Prostate gland (tissue), 2 donors: Measurements from ENCODE around the gene SMIM44. TPM values are rescaled to one million over a fixed set of nuclear protein-coding genes. Genes with fewer than 3 reads are reported as not detected.

ENCODE experiments used
- DNase-seq: peaks from one replicate; pipeline ENCODE4 v3.0.0-alpha.2; 2019; ENCODE audit warnings: low spot score
- H3K27ac ChIP-seq, 2 donors: fragments of 200-600 bp; sonication (generic); 2 replicates each; pipeline ENCODE4 v1.5.1; 2017 to 2019
- H3K27me3 ChIP-seq: fragments of 200-600 bp; sonication (generic); replicated peaks from 2 replicates; pipeline ENCODE4 v1.5.1; 2019; ENCODE audit not compliant: insufficient read depth
- H3K36me3 ChIP-seq, 2 donors: fragments of 200-600 bp; sonication (generic); 1 replicate in 1 of 2; 2 replicates in 1 of 2; pipeline versions ENCODE4 v1.5.1 to v1.8.1; 2017 to 2019
- H3K4me1 ChIP-seq: fragments of 200-600 bp; sonication (generic); replicated peaks from 2 replicates; pipeline ENCODE4 v1.5.1; 2019
- H3K4me3 ChIP-seq, 2 donors: fragments of 200-600 bp; sonication (generic); 2 replicates each; pipeline ENCODE4 v1.5.1; 2017 to 2019
- H3K9me3 ChIP-seq: fragments of 200-600 bp; sonication (generic); 2 replicates; pipeline ENCODE4 v1.5.1; 2017
- POLR2A ChIP-seq: fragments of 450-650 bp; IDR thresholded peaks from one replicate; pipeline ENCODE4 v1.6.1; 2016; ENCODE audit warnings: antibody characterized with exemption, mild to moderate bottlenecking
- POLR2AphosphoS5 ChIP-seq: sonication (generic); formaldehyde crosslinking; IDR thresholded peaks from one replicate; pipeline ENCODE4 v1.6.1; 2017; ENCODE audit warnings: antibody characterized with exemption
- WGBS: methylation state at CpG from one replicate; pipeline ENCODE4 v1.1.5; 2018; 5-methylcytosine and 5-hydroxymethylcytosine counted together
- intact Hi-C: fragments of 100-400 bp; cut with DNase I; formaldehyde crosslinking; loops from one replicate; pipeline ENCODE4 v1.14.2; 2022
- small RNA-seq, 2 donors: library from RNA; depleted of rRNA; stranded (forward); fragments of <200 nt; gene quantifications; one replicate each; pipeline ENCODE3, GENCODE V24; 2016
- total RNA-seq, 2 donors: library from RNA; depleted of rRNA; stranded (reverse); fragments of >200 nt; gene quantifications; one replicate each; pipeline ENCODE4 v1.1.0, GENCODE V29; 2016
- TF ChIP-seq, protein P1 (sequence below), 4 experiments: fragments of 200-600 bp in 2 of 4; fragments of 450-650 bp in 2 of 4; sonication (generic) in 2 of 4; IDR thresholded peaks; 1 replicate in 3 of 4; 2 replicates in 1 of 4; pipeline ENCODE4 v1.5.1; 2016 to 2019; ENCODE audit warnings: antibody characterized with exemption in 4 of 4, mild to moderate bottlenecking in 2 of 4, moderate library complexity in 2 of 4

The SMIM44 gene
- total RNA-seq, 2 donors from 2014 or later, result 1.7 TPM; not detected in 1

DNA sequence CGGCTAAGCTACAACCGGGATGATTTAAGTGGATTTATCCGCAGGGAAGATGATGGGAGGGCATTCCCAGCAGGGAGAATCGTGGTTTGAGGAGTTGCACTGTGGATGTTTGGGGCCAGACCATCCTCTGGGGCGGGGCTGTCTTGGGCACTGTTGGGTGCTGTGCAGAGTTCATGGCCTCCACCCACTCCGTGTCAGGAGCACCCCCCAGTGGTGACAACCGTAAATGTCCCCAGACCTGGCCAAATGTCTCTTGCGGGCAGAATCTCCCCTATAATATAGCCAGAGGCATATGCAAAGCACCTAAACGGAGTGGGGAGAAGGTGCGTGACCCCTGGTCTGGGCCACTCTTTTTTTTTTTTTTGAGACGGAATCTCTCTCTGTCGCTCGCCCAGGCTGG is 43.2 kb downstream of the SMIM44 start:
- peaks cover 7% of the 10 kb centered on the region for H3K4me1 ChIP-seq

DNA sequence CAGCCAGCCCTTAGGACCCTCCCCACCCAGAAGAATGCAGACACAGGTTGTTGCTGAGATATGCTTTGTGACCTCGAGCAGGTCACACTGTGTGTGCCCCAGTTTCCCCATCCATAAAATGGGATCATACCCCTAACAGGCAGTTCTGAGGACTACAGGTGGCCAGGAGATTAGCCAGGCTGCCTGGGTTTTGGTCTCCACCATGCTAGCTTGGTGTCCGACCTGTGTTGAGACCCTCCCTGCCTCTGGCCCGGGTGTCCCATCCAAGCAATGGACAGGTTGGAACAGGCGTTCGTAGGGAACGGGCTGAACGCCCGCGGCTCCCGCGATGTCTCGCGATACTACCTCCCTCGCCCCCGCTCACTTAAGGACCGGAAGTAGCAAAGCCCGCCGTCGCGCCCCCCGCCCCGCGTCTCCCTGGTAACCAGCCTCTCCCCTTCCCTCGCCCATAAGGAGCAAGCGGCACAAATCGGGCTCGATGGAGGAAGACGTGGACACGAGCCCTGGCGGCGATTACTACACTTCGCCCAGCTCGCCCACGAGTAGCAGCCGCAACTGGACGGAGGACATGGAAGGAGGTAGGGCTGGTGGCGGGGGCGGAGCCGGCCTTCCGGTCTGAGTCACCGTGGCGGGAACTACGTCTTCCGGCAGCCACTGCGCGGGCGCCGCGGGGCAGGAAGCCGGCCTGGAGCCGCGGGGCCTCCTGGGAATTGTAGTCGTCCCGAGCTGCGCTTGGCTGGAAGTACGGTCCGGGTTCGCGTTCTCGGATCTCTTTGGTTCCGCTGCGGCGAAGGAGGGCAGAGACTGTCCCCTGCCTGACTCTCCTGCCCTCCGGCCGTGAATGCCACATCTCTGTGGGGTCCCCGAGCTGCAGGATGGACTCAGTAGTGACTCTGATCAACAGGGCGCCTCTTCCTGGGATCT is 48.3 kb downstream of the SMIM44 start:
- TF ChIP-seq, protein P1, sequence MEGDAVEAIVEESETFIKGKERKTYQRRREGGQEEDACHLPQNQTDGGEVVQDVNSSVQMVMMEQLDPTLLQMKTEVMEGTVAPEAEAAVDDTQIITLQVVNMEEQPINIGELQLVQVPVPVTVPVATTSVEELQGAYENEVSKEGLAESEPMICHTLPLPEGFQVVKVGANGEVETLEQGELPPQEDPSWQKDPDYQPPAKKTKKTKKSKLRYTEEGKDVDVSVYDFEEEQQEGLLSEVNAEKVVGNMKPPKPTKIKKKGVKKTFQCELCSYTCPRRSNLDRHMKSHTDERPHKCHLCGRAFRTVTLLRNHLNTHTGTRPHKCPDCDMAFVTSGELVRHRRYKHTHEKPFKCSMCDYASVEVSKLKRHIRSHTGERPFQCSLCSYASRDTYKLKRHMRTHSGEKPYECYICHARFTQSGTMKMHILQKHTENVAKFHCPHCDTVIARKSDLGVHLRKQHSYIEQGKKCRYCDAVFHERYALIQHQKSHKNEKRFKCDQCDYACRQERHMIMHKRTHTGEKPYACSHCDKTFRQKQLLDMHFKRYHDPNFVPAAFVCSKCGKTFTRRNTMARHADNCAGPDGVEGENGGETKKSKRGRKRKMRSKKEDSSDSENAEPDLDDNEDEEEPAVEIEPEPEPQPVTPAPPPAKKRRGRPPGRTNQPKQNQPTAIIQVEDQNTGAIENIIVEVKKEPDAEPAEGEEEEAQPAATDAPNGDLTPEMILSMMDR (IDR thresholded peaks at IDR 0.05), result peak in 1 of 4 experiments; percentile 19
- TF ChIP-seq POLR2A, result peak; percentile 38
- peak; percentile 98 for TF ChIP-seq POLR2AphosphoS5
- intact Hi-C loops, result loop anchor here (5.0 kb wide), 1 partner anchor 32 kb away; no protein-coding TSS in a partner anchor
- peaks cover 14% of the 10 kb centered on the region for H3K4me1 ChIP-seq

More for the DNA sequence above, 43.2 kb downstream of the SMIM44 start:
- 80% methylated on average over 13 of the region's 13 CpGs for WGBS
- no peak for TF ChIP-seq POLR2A
- TF ChIP-seq, protein P1 (IDR thresholded peaks at IDR 0.05), result peak in 1 of 4 experiments; percentile 11
- TF ChIP-seq POLR2AphosphoS5, result no peak
- no peaks in the 10 kb centered on the region for H3K27me3 ChIP-seq
- intact Hi-C loops, result no loop called here
- no peak overlapping the region for H3K4me3 ChIP-seq
- no peaks in the 10 kb centered on the region for H3K9me3 ChIP-seq
- H3K27ac ChIP-seq, result no peak overlapping the region
- peaks cover 0 to 12% of the 10 kb centered on the region in 2 donors for H3K36me3 ChIP-seq
- DNase-seq, result no peak

DNA sequence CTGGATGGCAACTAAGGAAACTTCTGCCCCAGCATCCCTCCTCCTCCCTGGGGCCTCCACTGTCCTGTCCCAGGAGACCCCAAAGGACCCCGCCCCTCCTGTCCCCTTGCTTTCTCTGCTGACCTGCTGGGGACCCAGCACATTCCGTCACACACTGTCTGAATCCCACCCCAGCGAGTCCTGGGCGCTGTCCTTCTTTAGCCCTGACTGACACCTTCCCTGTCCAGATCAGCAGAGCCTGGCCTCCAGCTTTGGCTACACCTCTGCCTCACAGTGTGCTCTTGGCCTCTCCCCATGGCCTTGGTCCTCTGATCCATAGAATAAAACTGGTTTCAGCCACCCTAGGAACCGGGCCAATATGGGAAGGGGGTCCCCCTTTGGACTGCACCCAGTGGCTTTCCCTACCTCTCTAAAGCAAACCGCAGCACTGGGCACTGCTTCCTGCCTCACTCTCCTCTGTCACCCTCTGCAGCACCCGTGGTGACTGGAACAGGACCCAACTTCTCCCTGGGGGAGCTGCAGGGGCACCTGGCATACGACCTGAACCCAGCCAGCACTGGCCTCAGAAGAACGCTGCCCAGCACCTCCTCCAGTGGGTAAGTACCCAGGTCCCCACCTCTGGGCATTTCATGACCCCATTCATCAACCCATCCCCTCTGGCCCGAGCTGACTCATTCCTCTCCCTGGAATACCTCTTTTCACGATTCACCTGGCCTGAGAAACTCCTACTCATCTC is 49.3 kb downstream of the SMIM44 start:
- H3K9me3 ChIP-seq, result no peaks in the 10 kb centered on the region
- H3K27me3 ChIP-seq, result no peaks in the 10 kb centered on the region
- TF ChIP-seq, protein P1 (IDR thresholded peaks at IDR 0.05), result no peak
- no peak for TF ChIP-seq POLR2AphosphoS5
- no peak for TF ChIP-seq POLR2A
- 94% methylated on average over 11 of the region's 11 CpGs for WGBS
- intact Hi-C loops, result loop anchor here (5.0 kb wide), 1 partner anchor 33 kb away; no protein-coding TSS in a partner anchor
- H3K36me3 ChIP-seq, result no peaks in the 10 kb centered on the region
- no peak overlapping the region for H3K4me3 ChIP-seq
- peak overlapping the region; percentile 85 to 90 for H3K27ac ChIP-seq
- peaks cover 14% of the 10 kb centered on the region for H3K4me1 ChIP-seq
- DNase-seq, result no peak

More for the DNA sequence above, 48.3 kb downstream of the SMIM44 start:
- Histone ChIP-seq H3K9me3 (no peaks in the 10 kb centered on the region), H3K36me3 (no peaks in the 10 kb centered on the region), H3K27ac (peak overlapping the region; percentile 85 to 90), H3K4me3 (peak overlapping the region; percentile 18 to 41), H3K27me3 (no peaks in the 10 kb centered on the region)
- 4% methylated on average over 62 of the region's 67 CpGs for WGBS
- peak; percentile 94 for DNase-seq

DNA sequence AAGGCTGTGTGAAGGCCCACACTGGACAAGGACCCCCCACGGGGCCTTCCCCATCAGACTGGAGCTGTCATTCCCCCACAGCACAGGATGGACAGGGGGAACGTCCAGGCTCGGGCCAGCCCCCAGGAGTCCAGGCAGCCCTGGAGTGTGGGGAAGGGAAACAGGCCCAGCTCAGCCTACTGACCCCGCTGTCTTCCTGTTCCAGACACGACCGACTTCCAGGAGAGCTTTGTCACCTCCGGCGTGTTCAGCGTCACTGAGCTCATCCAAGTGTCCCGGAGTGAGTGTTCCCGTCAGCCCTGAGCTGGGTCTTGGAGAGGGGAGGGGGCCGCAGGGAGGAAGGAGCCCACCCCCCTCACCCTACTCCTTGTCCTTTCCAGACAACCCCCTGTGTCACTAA is 49.9 kb downstream of the SMIM44 start:
- Histone ChIP-seq H3K27me3 (no peaks in the 10 kb centered on the region), H3K4me1 (peaks cover 14% of the 10 kb centered on the region), H3K36me3 (no peaks in the 10 kb centered on the region), H3K4me3 (no peak overlapping the region), H3K27ac (peak overlapping the region; percentile 85 to 90), H3K9me3 (no peaks in the 10 kb centered on the region)
- TF ChIP-seq, protein P1 (IDR thresholded peaks at IDR 0.05), result no peak
- no peak for TF ChIP-seq POLR2AphosphoS5
- TF ChIP-seq POLR2A, result no peak
- 86% methylated on average over 10 of the region's 12 CpGs for WGBS
- intact Hi-C loops, result loop anchor here (5.0 kb wide), 1 partner anchor 34 kb away; no protein-coding TSS in a partner anchor
- no peak for DNase-seq

Small RNA genes within 50 kb of the gene (small RNA-seq; reads per million reads assigned to genes)
- 0 reads per million in 2 donors for gene RF00212

Other genes starting within 250 kb of the SMIM44 start
- 100 to 1,000 TPM; 160 to 168 TPM for gene NFIC, start 116.9 kb downstream of the SMIM44 start, total RNA-seq
- 1 to 10 TPM in 1 of 2 donors, under 1 TPM in 1; 0.32 to 1.6 TPM for gene SMIM24, start 2.9 kb downstream of the SMIM44 start, total RNA-seq
- gene DOHH, start 17.2 kb upstream of the SMIM44 start, total RNA-seq, result 10 to 100 TPM; 26.1 to 26.9 TPM
- 10 to 100 TPM; 32.2 to 64.9 TPM for gene FZR1, start 22.9 kb upstream of the SMIM44 start, total RNA-seq
- gene TEKTIP1, start 55.7 kb upstream of the SMIM44 start, total RNA-seq, result 1 to 10 TPM in 1 of 2 donors, under 1 TPM in 1; 0.41 to 5.3 TPM
- 10 to 100 TPM; 60.5 to 86.1 TPM for gene MFSD12, start 74.1 kb upstream of the SMIM44 start, total RNA-seq
- gene HMG20B, start 89.5 kb upstream of the SMIM44 start, total RNA-seq, result 100 to 1,000 TPM; 184 to 369 TPM
- gene GIPC3, start 102.0 kb upstream of the SMIM44 start, total RNA-seq, result 1 to 10 TPM in 1 of 2 donors, under 1 TPM in 1; 0.36 to 1.9 TPM
- 1 to 10 TPM; 1.1 to 4.0 TPM for gene TBXA2R, start 123.4 kb upstream of the SMIM44 start, total RNA-seq
- gene CACTIN, start 143.3 kb upstream of the SMIM44 start, total RNA-seq, result 10 to 100 TPM; 38.2 to 52.8 TPM
- 10 to 100 TPM; 34.3 to 75.5 TPM for gene PIP5K1C, start 217.0 kb upstream of the SMIM44 start, total RNA-seq
- 10 to 100 TPM; 14.6 to 17.8 TPM for gene TJP3, start 224.9 kb upstream of the SMIM44 start, total RNA-seq